Neural progenitor cell (in vitro differentiated cells): Measurements from ENCODE around the gene CYB561D1.

Experiments
- CTCF ChIP-seq: fragments of 200-600 bp; sonication (generic); IDR thresholded peaks from 2 replicates; pipeline ENCODE4 v1.5.1; 2017; ENCODE audit warnings: antibody characterized with exemption, mild to moderate bottlenecking
- EZH2 ChIP-seq: fragments of 200-600 bp; sonication (generic); IDR thresholded peaks from 2 replicates; pipeline ENCODE4 v1.6.1; 2017; ENCODE audit warnings: antibody characterized with exemption, mild to moderate bottlenecking, moderate library complexity

- TF ChIP-seq EZH2 (no peak), CTCF (no peak)
These were observed 27.4 kb downstream of the CYB561D1 start for GRCh38 chr1:109521002-109521951.
